HL-60 (cell line): Measurements from ENCODE around the gene NFATC1.

Experiments
- DNase-seq, 2 experiments: peaks; one replicate each; pipeline ENCODE4 v3.0.0-alpha.2; 2010 to 2020; ENCODE audit warnings: low read depth in 1 of 2, low spot score in 1 of 2
- H3K27ac ChIP-seq: fragments of 250-450 bp; sonication (Bioruptor Pico); replicated peaks from 2 replicates; pipeline ENCODE4 v1.5.1; 2020; ENCODE audit warnings: mild to moderate bottlenecking, moderate library complexity
- H3K27me3 ChIP-seq: fragments of 250-450 bp; sonication (Bioruptor Pico); 2 replicates; pipeline ENCODE4 v1.5.1; 2021; ENCODE audit warnings: mild to moderate bottlenecking, moderate library complexity; ENCODE audit not compliant: insufficient read depth, poor library complexity, severe bottlenecking
- H3K4me3 ChIP-seq: replicated peaks from 2 replicates; pipeline ENCODE4 v1.5.1; 2011; ENCODE audit warnings: mild to moderate bottlenecking, control low read depth, low read length; ENCODE audit not compliant: insufficient read depth
- CTCF ChIP-seq: IDR thresholded peaks from one replicate; pipeline ENCODE4 v1.5.1; 2011; ENCODE audit warnings: low read length, control low read depth, inconsistent platforms; ENCODE audit not compliant: insufficient read depth
- GABPA ChIP-seq: IDR thresholded peaks from 2 replicates; pipeline ENCODE4 v1.6.1; 2012; ENCODE audit warnings: low read depth
- POLR2AphosphoS5 ChIP-seq: IDR thresholded peaks from 2 replicates; pipeline ENCODE4 v1.6.1; 2012; ENCODE audit warnings: low read depth
- REST ChIP-seq: IDR thresholded peaks from 2 replicates; pipeline ENCODE4 v1.6.1; 2012; ENCODE audit warnings: low read depth; ENCODE audit not compliant: insufficient replicate concordance
- SPI1 ChIP-seq: IDR thresholded peaks from 2 replicates; pipeline ENCODE4 v1.6.1; 2012; ENCODE audit warnings: low read depth, mild to moderate bottlenecking, borderline replicate concordance
- long read RNA-seq: library from polyadenylated mRNA; unstranded; transcript quantifications from one replicate; pipeline ENCODE4 v2.0.0, GENCODE V29; 2020

NFATC1 gene
- long read RNA-seq, full-length matches to known transcripts, result 73 of 190 reads
- long read RNA-seq, partial matches to known transcripts, result 76 of 190 reads
- long read RNA-seq, other reads (novel, unspliced or antisense), result 41 of 190 reads

DNA sequence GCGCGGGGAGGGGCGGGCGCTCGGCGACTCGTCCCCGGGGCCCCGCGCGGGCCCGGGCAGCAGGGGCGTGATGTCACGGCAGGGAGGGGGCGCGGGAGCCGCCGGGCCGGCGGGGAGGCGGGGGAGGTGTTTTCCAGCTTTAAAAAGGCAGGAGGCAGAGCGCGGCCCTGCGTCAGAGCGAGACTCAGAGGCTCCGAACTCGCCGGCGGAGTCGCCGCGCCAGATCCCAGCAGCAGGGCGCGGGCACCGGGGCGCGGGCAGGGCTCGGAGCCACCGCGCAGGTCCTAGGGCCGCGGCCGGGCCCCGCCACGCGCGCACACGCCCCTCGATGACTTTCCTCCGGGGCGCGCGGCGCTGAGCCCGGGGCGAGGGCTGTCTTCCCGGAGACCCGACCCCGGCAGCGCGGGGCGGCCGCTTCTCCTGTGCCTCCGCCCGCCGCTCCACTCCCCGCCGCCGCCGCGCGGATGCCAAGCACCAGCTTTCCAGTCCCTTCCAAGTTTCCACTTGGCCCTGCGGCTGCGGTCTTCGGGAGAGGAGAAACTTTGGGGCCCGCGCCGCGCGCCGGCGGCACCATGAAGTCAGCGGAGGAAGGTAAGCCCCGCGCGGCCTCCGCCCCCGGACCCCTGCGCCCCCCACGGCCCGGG lies at the start of gene NFATC1:
Gene NFATC1, plus strand, starts transcription at position 170 of the 644 bp plus-strand sequence. Its CDS starts 295 bp downstream, at position 465.
- Histone ChIP-seq H3K27me3 (peaks cover 15% of the 10 kb centered on the region), H3K27ac (no peak within 1 kb of the TSS), H3K4me3 (peak within 1 kb of the TSS; percentile 61)
- TF ChIP-seq GABPA (no peak), POLR2AphosphoS5 (peak; percentile 28; the same call in 1 of the 2 replicates)
- DNase-seq, result peak; percentile 55 to 73

DNA sequence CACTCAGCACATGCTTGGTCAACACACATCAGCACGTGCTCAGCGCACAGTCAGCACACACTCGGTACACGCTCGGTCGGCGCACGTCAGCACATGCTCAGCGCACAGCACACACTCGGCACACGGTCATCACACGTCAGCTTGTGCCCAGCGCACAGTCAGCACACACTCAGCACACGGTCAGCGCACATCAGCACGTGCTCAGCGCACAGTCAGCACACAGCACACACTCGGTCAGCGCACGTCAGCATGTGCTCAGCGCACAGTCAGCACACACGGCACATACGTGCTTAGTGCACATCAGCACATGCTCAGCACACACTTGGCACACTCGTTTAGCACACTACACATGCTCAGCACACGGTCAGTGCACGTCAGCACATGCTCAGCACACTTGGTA lies 49.7 kb upstream of the NFATC1 start:
- no peak overlapping the region for H3K27ac ChIP-seq
- no peaks in the 10 kb centered on the region for H3K27me3 ChIP-seq
- TF ChIP-seq CTCF (no peak), GABPA (no peak), SPI1 (no peak), REST (no peak), POLR2AphosphoS5 (no peak)
- no peak overlapping the region for H3K4me3 ChIP-seq
- no peak for DNase-seq

DNA sequence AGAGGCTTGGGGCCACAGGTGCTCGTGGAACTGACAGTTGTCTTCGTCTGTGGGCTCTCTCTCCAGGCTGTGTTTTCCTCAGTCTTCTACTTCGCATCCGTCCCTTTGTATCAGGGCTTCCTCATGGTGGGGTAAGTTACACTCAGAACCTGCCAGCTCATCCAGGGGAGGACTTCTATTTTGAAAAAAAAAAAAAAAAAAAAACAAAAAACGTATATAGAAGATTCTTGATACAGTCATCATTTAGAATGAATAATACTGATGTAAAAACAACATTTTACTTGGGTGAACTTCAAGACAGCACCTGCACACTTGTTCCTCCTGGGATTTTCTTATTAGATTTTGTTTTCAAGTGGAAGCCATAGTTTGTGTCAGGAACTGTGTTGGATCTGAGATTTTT lies 47.7 kb upstream of the NFATC1 start:
- Histone ChIP-seq H3K27ac (no peak overlapping the region), H3K4me3 (no peak overlapping the region), H3K27me3 (no peaks in the 10 kb centered on the region)
- no peak for DNase-seq
- TF ChIP-seq POLR2AphosphoS5 (no peak), SPI1 (no peak), GABPA (no peak), REST (no peak), CTCF (no peak)

DNA sequence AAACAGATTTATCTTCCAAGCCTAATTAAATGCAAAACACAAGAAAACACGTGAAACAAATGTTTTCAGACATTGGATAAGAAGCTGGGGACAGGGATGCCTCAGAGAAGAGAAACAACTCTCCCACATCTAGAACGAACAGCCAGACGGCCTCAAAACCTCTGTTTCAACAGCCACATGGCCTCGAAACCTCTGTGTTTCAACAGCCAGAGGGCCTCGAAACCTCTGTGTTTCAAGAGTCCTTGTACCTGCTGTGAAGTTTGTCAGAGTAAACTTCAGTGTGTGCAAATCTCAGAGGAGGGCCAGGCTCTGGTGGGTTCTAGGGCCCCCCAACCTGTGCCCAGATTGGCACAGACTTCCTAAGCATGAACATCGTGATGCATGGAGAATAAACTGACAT lies 43.3 kb upstream of the NFATC1 start:
- TF ChIP-seq POLR2AphosphoS5, result no peak
- no peak for TF ChIP-seq SPI1
- TF ChIP-seq REST, result no peak
- TF ChIP-seq CTCF, result no peak
- Histone ChIP-seq H3K4me3 (no peak overlapping the region), H3K27me3 (no peaks in the 10 kb centered on the region), H3K27ac (no peak overlapping the region)
- no peak for DNase-seq
